GM21619 (cell line): ENCODE results near the gene KIF13A.
"Not testable (repeated sequence)": the region's sequence is repeated elsewhere in the genome, so short reads cannot be mapped to it uniquely, and the experiment has no call there.

Experiments used
- ATAC-seq: cut with Tn5 transposase; IDR thresholded peaks from one replicate; pipeline ENCODE4 v1.9.1; 2021; ENCODE audit not compliant: unreplicated experiment

KIF13A gene

DNA sequence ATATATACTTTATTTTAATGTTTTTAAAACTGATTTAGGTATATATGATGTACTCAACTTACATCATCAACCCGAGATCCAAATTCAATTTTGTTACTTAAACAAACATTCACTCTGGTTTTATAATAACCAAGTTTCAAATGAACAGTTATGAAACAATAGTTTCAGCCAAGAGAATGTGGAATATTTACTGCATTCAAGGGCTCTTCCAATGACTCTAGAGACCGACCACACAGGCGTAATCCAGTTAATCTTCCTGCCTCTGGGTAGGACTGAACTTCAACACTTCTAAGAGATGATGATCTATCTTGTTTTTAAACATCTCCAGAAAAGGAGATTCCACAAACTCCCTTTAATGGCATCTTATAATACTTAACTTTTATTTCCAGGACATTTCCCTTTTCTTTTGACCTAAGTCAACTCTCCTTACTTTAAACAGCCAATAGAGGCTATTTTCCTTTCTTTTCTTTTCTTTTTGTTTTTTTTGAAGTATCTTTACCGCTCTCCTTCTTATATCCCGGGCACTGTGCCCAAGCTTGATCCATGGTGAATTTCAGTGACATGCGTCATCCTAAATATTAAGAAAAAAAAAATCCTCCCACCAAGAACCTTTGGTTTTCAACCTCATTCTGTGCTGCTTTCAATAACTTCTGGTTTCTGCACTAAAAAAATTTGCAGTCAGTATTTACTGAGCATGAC, 110.1 kb downstream of the KIF13A start:
- no peak for ATAC-seq

DNA sequence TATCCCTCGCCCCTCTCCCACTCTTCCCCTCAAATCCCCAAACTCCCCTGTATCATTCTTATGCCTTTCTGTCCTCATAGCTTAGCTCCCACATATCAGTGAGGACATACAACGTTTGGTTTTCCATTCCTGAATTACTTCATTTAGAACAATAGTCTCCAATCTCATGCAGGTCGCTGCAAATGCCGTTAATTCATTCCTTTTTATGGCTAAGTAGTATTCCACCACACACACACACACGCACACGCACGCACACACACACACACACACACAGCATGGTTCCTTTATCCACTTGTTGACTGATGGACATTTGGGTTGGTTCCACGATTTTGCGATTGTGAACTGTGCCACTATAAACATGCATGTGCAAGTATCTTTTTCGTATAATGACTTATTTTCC, 112.7 kb downstream of the KIF13A start:
- no peak for ATAC-seq

DNA sequence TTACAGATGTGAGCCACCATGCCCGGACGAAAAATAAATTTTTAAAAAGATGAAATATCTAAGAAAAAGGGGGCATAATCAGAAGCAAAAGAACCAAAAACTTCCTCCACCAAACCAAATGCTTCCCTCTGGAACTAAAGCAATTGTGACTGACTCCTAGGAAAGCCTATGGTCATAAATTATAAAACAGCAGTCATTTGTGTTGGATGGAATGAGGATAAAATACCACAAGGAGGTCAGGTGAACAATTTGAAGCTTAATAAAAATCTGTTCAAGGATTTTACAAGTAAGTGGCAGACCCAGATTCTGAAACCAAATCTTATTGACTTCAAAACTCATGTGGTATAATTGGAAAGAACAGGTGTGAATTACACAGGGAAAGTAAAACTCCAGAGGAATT, 114.5 kb downstream of the KIF13A start:
- ATAC-seq = no peak

DNA sequence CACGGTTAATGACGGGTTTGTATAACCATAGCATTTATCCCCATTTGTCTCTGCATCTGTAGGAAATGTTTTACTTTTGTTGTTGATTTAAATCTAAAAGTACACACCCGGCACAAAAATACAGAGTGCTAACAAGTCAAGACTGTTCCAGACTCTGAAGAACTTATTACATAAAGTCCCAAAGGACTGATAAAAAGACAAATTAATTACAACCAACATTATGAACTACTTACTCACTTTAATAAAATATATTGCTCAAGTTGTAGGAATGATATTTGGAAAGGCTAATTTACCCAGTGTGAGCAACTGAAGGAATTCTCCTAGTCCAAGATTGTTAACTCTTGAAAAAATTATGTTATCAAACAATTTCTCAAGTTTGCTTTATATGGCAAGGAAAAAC, 115.6 kb downstream of the KIF13A start:
- ATAC-seq = no peak

DNA sequence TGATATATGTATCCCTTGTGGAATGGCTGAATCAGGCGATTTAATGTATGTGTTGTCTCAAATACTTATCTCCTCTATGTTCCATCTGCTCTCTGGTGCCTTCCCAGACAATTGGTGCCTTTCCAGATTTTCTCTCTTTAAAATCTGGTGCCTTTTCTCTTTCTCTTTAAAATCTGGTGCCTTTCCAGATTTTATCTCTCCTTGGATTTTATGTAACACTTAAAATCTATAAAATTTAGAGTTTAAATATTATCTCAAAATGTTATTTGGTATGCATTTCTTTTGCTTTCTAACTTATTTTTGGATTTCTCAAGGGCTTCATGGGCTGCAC, 116.3 kb downstream of the KIF13A start:
- ATAC-seq = no peak

DNA sequence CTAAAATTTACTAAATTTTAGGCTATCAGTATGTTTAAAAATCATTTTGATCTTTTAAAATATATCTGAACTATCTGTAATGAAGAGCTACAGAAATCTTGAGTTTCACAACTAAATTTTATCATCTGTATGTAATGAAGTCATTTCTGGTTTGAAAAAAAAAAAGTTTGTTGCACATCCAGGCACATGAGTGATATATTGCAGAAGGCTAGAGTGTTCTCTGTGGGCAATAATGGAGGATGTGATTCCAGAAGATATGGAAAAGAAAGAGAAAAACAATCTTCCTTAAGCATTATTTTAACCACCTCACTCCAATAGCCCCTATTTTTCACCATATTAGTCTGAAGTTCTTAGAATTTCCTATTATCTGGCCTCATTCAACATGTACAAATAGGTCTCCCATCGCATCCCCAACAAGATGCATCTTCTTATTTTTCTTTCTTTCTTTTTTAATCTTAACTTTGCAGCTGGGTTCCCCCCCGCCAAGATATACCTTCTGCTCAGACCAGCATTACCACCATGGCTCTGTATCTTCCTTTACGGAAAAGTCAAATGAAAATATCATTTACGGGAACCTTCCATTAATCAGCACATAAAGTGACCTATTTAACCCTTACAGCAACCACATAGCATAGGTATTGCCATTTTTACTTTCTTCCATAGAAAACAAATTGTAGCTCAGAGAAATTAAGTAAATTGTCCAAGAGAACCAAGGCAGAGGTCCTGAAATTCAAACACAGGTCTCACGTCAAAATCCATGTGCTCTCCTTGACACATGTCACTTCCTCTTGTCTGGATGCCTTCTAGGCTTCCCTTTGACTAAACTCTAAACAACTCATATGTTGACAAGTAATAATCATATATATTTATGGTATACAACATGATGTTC, 116.9 kb downstream of the KIF13A start:
- ATAC-seq = no peak

DNA sequence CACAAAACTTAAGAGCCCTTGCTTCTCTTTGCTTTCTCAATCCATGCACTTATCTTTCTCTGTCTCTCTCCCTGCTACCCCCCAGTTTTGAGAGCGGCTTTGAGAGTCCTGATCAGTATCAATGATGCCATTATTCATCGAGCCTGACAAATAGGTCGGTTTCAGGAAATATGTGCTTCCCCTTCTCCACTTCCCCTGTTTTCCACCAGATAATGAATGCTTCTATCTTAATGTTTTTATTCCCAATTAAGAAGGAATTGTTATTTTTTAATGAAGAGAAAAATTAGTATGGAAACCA, 117.7 kb downstream of the KIF13A start:
- ATAC-seq = no peak

DNA sequence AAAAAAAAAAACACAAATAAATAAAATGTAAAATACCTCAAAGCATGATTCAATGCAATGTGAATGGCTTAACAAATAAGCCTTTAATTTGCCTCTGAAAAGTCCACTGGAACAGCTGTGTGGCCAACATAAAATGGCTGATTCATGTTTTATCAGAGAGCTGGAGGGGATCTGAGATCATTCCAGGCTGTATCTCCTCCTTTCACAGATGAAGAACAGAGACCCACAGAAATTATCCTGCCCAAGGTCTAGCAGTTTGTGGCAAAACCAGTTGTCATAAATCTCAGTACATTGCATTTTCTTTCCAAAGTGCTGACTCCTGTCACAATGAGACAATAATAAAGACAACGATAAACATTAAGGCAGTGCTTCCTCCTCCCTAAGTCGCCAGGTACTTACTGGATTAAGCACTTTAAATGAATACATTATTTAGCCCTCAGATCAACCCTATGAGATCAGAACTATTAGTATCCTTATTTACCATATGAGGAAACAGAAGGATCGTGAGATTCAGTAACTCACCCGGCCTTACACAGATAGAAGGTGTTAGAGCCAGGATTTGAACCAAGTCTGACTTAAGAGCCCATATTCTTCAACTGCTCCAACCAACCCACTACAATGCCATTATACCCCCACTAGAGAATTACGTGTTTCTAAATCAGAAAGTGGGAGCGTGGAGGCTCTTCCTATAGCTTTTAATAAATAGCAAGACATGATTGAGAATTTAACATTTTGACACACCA, 118.3 kb downstream of the KIF13A start:
- ATAC-seq = no peak

DNA sequence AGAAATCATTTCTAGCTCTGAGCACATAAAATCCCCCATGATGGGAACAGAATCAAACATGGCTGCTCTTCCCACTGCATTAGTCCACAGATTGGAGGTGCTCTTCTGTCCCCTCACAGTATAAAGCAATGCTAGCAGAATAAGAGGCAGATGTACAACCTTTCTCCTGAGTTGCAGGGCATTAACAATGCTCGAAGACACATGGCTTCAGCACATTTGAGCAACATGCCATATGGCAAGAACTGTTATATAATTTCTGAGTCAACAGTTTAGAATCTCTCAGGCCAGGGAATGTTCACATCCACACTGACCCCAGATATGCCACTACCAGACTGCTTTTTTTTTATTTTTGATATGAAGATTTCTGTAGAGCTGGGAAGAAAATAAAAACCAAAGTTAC, 119.6 kb downstream of the KIF13A start:
- no peak for ATAC-seq

DNA sequence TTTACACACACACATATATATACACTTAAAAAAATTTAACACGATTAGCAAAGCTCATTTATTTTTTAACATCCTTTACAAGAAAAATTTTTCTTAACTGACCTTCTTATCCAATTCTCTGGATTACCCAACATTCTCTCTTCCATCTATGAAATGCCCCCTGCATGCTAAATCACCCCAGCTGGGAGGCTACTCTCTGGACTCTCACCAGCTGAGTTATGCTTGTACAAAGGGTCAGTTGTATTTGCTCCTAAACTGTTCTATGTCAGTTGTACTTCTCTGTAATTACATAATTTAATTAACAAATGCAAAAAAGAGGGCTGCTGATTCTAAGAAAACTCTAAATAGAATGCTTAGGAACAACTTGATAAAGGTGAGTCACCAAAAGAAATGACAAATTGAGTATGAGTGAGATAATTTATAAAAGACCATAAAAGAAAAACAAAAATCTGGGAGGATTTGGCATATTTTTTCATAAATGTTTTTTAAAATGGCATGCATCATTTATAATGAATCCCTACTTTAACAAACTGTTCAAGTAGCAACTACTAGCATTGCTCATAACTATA, 120.5 kb downstream of the KIF13A start:
- ATAC-seq = no peak

DNA sequence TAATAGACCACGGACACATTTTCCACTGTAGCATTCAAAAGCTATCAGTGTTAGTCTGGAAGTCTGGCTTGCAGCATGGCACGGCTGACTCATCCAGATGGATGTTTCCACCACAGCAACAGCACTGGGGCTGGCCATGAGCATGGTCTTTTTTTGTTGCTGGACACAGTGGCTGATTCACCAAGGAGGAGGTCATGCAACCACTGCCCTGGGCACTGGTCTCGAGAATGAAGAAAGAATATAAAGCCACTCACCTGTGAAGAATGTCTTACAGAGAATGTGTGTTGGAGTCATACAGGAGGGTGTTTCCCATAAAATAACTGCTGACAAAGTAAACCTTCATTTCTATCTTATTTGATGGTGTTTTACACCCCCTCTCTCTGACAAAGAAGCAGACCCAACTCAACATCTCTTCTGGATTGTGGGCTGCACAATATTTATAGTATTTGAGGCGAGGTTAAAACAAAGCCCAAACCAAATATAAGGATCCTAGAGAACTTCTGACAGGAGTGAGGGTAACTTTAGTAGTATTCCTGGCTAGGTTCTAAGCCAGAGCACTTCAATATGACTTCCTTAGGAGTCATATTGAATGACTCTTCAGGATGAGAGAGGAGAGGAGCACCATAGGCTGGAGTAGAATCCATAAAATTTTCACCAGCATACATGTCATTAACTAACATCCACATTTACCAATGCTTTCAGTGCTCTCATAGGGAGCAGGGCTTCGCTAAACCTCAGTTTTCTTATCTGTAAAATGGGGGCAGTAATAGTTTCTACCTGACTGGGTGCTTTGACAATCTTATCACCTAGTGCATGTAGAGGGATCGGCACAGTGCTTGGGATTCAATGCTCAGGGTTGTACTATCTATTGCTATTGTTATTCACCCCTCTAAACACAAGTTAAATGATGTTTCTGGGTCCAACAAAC, 121.4 kb downstream of the KIF13A start:
- no peak for ATAC-seq

DNA sequence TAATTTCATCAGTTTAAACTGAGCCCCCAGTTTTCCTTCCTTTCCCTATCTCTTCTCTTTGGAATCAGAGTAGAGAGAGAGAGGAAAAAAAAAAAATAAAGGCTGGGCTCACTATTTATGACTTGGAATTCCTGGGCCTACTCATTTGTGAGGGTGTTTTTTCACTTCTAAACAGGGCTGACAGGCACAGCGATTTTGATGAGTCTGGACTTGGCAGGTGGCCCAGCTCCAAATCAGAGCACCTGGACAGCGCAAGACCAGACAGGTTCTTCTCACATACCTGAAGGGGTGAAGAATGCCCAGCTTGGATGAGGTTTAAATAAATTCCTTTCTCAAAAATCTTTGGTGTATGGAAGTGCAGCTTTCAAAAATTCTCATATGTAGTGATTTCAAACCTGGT, 122.2 kb downstream of the KIF13A start:
- ATAC-seq = no peak

DNA sequence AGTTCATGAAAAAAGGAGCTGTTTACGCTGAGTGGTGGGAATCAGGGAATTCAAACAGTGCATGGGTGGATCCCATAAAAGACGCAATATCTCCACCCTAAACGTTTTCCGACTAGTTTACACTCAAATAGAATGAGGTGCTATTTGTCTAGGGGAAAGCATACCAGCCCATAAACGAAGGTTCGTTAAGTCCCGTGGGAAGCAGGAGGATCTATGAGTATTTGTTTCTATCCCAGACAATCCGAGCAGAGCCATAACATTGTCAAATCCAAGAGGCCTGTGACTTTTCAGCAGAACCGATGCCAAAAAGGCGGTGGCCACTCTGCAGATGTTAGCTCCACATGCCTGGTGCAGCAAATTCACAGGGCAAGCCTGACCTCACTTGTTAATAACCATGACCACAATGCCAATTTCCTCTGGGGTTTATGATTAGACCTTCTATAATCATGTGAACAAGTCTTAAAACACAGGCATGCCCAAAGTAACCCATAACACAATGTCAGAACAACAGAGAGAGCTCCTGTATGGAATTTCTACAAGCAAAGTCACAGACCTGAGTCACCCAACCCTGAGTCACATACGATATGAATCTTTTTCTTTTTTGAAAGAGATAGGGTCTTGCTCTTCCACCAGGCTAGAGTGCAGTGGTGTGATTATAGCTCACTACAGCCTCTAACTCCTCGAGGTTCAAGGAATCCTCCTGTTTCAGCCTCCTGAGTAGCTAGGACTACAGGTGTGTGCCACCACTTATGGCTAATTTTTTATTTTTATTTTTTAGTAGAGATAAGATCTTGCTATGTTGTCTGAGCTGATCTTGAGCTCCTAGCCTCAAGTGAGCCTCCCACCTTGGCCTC, 123.3 kb downstream of the KIF13A start:
- no peak for ATAC-seq

DNA sequence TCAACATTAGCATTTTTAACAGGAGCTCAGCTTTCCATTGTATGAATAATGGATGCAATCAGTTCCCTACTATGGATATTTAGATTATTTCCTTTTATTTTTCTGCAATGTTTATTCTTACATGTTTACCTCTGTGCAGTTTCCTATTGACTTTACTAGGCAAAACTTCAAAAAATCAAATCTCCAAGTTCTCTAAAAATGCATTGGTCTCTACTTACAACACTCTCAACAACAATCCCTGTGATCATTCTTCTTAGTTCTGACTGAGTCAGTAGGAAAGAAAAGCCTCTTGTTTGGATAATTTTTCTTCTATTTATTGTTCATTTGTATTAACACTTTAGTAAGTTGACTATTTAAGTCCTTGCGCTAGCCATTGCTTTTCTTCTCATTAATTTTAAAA, 126.1 kb downstream of the KIF13A start:
- ATAC-seq = no peak

DNA sequence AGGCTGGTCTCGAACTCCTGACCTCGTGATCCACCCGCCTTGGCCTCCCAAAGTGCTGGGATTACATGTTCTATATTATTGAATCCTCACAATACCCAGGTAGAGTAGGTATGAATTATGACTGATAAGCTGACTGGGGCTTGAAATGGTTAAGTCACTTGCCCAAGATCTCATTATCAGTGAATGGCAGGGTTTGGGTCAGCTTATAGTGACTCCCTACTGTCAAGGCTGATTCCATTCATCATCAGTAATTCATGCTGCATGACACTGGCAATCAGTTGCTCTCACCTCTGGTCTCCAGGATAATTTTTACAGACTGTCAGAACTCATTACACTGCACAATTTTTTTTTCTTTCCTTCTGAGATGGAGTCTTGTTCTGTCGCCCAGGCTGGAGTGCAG, 127.6 kb downstream of the KIF13A start:
- ATAC-seq = no peak

DNA sequence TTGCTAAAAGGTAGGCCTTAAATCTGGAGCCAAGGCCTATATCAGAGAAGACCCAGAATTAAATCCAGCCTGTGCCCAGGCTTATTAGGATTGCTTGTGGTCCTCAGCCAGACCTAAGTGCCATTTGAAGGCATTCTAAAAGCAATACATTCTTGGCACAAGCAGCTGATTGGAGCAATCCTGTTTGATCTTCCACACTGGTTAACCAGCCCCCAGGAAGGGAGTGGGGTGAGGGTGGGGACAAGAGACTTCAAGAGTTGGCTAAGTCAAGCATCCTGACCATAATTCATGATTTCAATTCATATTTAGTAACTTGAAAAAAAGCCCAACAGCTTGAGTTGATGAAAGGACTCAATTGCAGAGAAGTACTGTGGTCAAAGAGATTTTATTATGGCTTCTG, 128.9 kb downstream of the KIF13A start:
- ATAC-seq = no peak

DNA sequence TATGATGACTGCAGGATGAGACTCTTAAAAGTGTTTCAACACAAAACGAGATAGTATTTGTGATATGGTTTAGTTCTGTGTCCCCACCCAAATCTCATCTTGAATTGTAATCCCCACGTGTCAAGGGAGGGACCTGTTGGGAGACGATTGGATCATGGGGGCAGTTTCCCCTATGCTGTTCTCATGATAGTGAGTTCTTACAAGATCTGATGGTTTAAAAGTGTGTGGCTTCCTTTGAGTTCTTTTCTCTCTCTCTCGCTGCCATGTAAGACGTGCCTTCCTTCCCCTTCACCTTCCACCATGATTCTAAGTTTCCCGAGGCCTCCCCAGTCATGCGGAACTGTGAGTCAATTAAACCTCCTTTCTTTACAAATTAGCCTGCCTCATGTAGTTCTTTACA, 130.2 kb downstream of the KIF13A start:
- not testable (repeated sequence) for ATAC-seq

DNA sequence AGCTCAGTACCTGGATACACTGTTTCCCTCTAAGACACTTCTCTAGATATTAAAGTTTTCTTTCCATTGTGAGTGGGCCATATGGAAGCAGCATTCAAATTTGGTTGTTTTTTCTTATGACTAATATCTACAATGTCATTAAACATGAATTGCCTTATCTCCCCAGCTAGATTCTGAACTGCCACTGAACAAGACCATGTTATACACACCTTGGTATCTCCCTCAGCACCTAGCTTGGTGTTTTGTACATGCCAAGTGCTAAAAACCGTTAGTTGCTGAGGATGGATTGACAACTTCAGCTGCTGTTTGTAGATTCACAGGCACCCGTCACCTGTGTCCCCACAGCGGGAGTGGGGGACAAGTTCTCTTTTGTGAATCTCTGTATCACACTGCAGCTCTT, 131.1 kb downstream of the KIF13A start:
- ATAC-seq = no peak

DNA sequence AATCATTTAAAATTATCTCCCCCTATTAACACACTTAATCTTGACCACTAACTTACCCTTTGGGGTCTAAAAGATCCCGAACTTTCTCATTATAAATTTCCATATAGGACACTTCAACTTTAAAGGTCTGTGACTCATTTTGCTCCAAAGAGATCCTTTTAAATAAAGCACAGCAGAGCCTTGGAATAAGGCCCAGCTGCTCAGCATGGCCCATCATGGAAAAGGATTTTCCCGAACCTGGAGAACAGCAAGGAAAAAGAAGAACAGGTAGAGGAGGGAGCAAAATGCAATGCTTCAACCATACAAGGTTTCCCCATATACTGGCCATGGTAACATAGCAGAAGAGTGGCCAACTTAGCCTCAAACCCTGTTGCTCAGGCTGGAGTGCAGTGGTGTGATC, 132.1 kb downstream of the KIF13A start:
- ATAC-seq = no peak

DNA sequence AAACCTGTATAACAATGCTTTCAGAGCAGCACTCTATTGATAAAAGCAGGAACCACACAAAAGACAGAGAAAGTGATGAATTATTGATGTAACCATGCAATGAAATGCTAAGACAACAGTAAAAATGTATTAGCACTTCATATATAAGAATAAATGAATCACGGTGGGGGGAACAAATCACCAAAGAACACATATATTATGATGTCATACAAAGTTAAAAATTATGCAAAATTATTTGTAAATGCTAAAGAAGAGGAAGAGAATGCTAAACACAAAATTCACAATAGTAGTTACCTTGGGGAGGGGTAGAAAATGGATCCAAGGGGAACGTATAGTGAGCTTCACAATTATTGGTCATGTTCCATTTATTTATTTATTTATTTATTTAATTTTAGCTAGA, 133.9 kb downstream of the KIF13A start:
- no peak for ATAC-seq
